Muscle layer of duodenum (tissue), 2 donors: Measurements from ENCODE around the gene RPL37A.

ENCODE experiments used
- H3K27ac ChIP-seq: one replicate; pipeline ENCODE4 v1.7.0; 2013; ENCODE audit warnings: mild to moderate bottlenecking, low read length
- H3K27me3 ChIP-seq: one replicate; pipeline ENCODE4 v1.7.0; 2013; ENCODE audit warnings: low read depth, mild to moderate bottlenecking, control low read depth, low read length
- H3K36me3 ChIP-seq, 2 donors: one replicate each; pipeline ENCODE4 v1.7.0; 2013; ENCODE audit warnings: low read length in 2 of 2, control low read depth in 1 of 2, mild to moderate bottlenecking in 1 of 2; ENCODE audit not compliant: insufficient read depth in 2 of 2, control insufficient read depth in 1 of 2
- H3K4me1 ChIP-seq, 2 donors: one replicate each; pipeline ENCODE4 v1.7.0; 2013; ENCODE audit warnings: low read length in 2 of 2, mild to moderate bottlenecking in 2 of 2, control low read depth in 1 of 2, moderate library complexity in 1 of 2; ENCODE audit not compliant: insufficient read depth in 2 of 2, control insufficient read depth in 1 of 2
- H3K4me3 ChIP-seq, 2 donors: one replicate each; pipeline ENCODE4 v1.7.0; 2013; ENCODE audit warnings: low read length in 2 of 2, low read depth in 1 of 2, mild to moderate bottlenecking in 1 of 2
- H3K9me3 ChIP-seq, 2 donors: one replicate each; pipeline ENCODE4 v1.7.0; 2013; ENCODE audit warnings: low read length in 2 of 2, control low read depth in 1 of 2, mild to moderate bottlenecking in 1 of 2; ENCODE audit not compliant: control insufficient read depth in 1 of 2
- donor health status: healthy.

RPL37A gene

DNA sequence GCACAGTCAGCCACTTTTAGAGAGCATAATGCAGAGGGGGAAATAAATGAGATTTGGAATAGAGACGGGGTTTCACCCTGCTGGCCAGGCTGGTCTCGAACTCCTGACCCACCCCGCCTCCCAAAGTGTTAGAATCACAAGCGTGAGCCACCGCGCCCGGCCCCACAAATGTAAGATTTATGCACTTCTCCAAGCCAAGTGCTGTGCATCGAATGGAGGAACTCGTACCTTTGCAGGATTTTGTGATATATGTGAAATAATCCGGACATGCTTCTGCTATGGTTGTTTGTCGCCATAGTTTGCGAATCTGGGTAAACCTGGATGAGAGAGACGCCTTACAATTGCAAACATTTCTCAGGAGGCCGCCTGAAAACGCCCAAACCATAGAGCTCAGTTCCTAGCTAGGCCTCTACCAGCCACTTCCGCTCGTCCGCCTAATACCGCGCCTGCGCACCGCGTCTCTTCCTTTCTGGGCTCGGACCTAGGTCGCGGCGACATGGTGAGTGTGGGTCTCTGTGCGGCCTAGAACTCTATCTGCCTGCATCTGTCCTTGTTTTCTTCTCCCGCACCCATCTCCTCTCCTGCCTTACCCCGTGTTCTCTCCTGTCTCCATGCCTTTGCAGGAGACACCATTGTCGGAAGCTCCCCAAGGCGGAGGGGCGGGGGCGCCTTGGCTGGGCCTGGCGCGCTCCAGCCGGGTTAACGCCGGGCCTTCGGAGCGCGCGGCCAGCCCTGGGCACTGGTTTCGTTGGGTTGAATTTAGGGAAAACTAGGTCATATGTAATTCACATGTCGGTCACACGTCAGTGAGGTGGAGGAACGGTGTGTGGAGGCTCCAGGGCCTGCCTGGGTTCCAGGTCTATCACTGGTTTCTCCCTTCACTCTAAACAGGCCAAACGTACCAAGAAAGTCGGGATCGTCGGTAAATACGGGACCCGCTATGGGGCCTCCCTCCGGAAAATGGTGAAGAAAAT, at the start of gene RPL37A:
Gene RPL37A (plus strand): TSS at position 466 of the 974 bp plus-strand sequence. CDS start 31 bp downstream, at position 497.
- Histone ChIP-seq H3K27ac (peak within 1 kb of the TSS; percentile 95), H3K9me3 (no peaks in the 10 kb centered on the region), H3K27me3 (no peaks in the 10 kb centered on the region), H3K4me1 (peaks cover 11 to 28% of the 10 kb centered on the region in 2 donors), H3K36me3 (peaks cover 36 to 41% of the 10 kb centered on the region in 2 donors), H3K4me3 (peak within 1 kb of the TSS; percentile 91 to 93)

DNA sequence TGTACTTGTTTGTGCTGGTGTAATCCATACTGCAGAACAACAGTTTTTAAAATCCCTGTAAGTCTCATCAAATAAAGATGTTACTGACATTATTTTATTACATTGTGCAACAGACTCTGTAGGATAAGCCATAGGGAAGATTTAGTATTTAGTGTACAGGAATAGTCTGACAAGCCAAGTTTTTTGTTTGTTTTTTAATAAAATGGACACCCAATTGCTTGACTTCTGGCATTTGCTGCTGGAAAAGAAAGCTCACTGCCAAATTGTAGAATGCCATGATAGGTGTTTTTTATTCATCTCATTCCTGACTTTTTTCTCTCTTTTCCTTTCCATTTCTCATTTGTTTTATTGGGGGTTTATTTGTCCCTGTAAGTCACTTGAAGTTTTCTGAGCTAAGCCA, 48.3 kb upstream of the RPL37A start:
- H3K4me3 ChIP-seq: no peak overlapping the region
- H3K36me3 ChIP-seq: peaks cover 65 to 82% of the 10 kb centered on the region in 2 donors
- H3K27ac ChIP-seq: no peak overlapping the region
- H3K27me3 ChIP-seq: no peaks in the 10 kb centered on the region
- no peaks in the 10 kb centered on the region for H3K9me3 ChIP-seq
- no peaks in the 10 kb centered on the region for H3K4me1 ChIP-seq

DNA sequence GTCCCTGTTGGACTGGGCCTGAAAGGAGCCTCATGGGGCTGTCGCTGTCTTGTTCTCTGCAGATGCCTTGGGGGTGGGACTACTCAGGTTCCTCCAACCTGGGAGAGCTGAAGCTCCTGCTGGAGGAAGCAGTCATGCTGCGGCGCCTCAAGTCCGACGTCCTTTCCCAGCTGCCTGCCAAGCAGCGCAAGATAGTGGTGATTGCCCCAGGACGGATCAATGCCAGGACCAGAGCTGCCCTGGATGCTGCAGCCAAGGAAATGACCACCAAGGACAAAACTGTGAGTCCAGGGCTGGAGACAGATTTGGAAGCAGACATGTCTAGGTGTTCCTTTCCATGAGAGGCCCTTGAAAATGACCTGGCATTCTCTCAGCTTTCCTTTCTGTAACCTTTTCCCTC, 47.9 kb upstream of the RPL37A start:
- Histone ChIP-seq H3K36me3 (peaks cover 64 to 84% of the 10 kb centered on the region in 2 donors), H3K4me3 (no peak overlapping the region), H3K27me3 (no peaks in the 10 kb centered on the region), H3K27ac (no peak overlapping the region), H3K9me3 (no peaks in the 10 kb centered on the region), H3K4me1 (no peaks in the 10 kb centered on the region)

DNA sequence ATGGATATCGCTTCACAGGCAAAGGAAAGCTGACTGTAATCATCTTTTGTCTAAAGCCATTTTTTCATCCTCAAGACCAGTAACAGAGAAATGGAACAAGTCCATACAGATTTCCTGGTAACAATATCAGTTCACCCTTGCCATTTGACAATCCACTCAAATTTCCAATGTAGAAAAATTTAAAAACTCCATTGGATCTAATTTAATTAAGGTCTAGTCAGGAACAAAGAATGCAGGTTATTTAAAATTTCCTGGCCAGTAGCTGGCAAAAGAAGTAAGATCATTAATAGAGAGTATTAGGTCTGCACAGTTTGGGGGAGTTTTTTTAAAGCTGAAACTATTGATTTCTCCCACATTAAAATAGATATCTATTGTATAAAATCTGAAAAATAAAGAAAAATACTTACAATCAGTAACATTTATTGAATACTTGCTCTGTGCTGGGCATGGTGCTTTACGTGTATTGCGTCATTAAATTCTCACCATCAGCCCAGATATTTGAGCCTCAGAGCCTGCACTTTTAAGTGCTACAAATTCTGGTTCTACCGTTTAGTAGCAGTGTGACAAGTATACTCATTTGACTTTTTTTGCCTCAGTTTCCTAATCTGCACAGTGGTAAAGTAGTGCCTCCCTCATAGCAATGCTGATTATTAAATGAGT, 44.6 kb upstream of the RPL37A start:
- no peaks in the 10 kb centered on the region for H3K4me1 ChIP-seq
- H3K36me3 ChIP-seq: peaks cover 45 to 56% of the 10 kb centered on the region in 2 donors
- no peak overlapping the region for H3K27ac ChIP-seq
- no peaks in the 10 kb centered on the region for H3K27me3 ChIP-seq
- no peak overlapping the region for H3K4me3 ChIP-seq
- H3K9me3 ChIP-seq: no peaks in the 10 kb centered on the region

DNA sequence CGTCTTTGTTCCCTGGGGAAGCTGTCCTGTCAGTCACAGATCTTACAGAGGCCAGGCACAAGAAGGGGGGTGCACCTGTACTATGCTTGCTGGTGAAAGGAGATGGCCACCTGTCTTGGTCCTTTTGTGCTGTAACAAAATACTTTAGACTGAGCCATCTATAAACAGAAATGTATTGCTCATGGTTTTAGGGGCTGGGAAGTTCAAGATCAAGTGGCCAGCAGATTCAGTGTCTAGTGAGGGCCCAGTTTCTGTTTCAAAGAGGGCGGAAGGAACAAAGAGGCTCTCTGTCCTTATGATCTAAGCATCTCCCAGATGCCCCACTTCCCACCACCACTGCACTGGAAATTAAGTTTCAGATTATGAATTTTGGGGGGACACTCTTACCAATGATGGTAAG, 35.5 kb upstream of the RPL37A start:
- H3K27me3 ChIP-seq: no peaks in the 10 kb centered on the region
- H3K27ac ChIP-seq: no peak overlapping the region
- no peaks in the 10 kb centered on the region for H3K9me3 ChIP-seq
- H3K36me3 ChIP-seq: peaks cover 10 to 36% of the 10 kb centered on the region in 2 donors
- no peak overlapping the region for H3K4me3 ChIP-seq
- H3K4me1 ChIP-seq: no peaks in the 10 kb centered on the region

DNA sequence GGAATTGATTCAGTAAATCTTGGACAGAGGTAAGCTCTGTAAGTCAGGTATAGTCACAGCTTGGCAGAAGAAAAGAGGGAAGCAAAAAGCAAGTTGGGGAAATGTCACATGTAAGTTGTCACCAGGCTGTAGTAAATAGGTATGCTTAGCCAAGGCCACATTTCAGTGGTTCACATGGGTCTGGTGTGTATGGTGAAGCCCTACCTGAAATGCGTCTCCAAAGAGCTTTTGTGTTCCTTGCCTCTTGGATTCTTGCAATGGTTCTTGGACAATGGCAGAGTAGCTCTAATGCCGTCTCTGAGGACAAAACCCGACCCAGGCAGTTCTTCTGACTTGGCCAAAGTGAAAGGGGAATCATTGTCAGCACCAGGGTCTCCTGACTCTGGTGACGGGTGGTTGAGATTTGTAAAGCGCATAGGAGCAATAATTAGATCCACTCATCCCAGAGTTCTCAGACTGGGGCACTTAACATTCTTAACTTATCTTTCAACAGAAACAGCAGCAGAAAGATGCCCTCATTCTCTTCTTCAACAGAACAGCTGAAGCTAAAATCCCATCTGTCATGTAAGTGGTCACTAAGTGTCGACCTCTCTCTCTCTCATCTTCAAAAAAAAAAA, 34.4 kb upstream of the RPL37A start:
- Histone ChIP-seq H3K36me3 (peaks cover 11 to 40% of the 10 kb centered on the region in 2 donors), H3K27me3 (no peaks in the 10 kb centered on the region), H3K27ac (no peak overlapping the region), H3K9me3 (no peaks in the 10 kb centered on the region), H3K4me1 (no peaks in the 10 kb centered on the region), H3K4me3 (no peak overlapping the region)

DNA sequence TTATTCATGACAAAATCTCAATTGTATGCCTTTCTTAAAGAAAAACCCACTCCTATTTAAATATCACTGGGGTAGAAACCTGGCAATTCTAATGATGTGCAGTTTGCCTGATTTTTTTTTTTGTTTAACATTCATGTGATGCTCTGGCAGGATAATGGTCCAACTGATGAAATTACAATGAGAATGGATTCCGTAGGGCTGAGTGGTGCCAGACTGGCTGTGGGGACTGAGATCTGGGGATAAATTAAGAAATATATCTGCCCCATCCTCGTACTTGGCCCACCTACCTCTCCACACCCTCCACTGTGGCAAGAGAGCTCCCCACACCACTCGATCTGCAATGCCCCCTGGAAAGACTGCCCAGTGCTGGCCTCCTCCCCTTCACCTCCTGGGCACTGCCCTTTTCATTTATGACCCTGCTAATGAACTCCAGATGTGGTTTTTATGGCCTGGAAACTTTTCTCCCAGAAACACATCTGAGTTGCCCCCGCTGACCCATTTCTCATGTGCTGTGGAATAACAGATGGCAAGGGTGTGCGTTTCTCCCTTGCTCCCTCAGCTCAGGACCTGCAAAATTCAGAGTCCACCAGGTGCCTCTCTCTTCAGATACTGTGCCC, 33.0 kb upstream of the RPL37A start:
- Histone ChIP-seq H3K9me3 (no peaks in the 10 kb centered on the region), H3K36me3 (peaks cover 11 to 50% of the 10 kb centered on the region in 2 donors), H3K4me1 (no peaks in the 10 kb centered on the region)

DNA sequence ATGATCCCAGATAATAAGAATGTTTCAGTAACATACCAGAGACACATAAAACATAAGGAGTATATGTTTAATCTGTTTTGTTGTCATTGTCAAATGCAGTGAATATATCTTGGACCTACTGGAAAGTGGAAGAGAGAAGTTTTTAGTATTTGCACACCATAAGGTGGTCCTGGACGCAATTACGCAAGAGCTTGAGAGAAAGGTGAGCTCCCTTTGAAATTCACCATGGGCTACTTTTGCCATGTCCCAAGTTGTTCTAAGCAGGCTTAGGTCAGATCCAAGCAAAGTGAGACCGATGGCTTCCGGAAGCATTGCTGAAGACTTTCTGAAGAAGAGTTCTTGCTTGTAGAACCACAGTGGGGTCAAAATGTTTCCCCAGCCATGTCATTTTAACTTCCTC, 30.8 kb upstream of the RPL37A start:
- Histone ChIP-seq H3K36me3 (peaks cover 10 to 52% of the 10 kb centered on the region in 2 donors), H3K27ac (no peak overlapping the region), H3K4me1 (no peaks in the 10 kb centered on the region), H3K9me3 (no peaks in the 10 kb centered on the region), H3K4me3 (no peak overlapping the region), H3K27me3 (no peaks in the 10 kb centered on the region)

More for the DNA sequence above, 33.0 kb upstream of the RPL37A start:
- Histone ChIP-seq H3K27ac (no peak overlapping the region), H3K27me3 (no peaks in the 10 kb centered on the region), H3K4me3 (no peak overlapping the region)

DNA sequence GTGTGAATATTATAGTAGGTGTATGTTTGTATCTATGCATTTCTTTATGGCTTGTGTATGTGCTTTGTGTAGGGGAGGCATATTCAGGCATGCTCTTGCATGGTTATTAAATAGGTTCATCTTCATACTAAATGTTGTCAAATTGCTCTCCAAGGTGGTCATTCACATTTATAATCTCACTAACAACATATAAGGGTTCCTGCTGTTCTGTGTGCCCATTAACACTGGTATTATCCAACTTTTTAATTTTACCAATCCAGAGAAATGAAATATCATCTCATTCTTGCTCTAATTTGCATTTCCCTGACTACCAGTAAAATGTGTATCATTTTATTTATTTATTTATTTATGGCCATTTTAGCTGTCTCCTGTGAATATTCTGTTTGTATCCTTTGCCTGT, 29.0 kb upstream of the RPL37A start:
- Histone ChIP-seq H3K4me1 (no peaks in the 10 kb centered on the region), H3K4me3 (no peak overlapping the region), H3K27me3 (no peaks in the 10 kb centered on the region), H3K36me3 (peaks cover 10 to 42% of the 10 kb centered on the region in 2 donors), H3K9me3 (no peaks in the 10 kb centered on the region), H3K27ac (no peak overlapping the region)

DNA sequence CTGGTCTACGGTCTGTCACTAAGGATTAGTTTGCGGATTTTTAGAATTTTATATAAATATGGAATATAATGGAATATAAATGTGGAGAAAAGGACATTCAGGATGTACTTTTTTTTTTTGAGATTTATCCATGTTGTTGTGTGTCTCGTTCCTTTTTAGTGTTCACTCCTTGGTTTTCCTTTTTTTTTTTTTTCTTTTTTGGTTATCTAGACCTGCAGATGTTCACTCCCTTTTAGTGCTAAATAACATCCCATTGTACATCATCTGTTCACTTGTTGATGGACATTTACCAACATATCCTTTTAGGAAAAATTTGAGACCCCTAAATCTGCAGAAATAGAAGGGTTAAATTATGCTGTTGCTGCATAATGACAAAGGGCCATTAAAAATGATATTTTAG, 25.5 kb upstream of the RPL37A start:
- Histone ChIP-seq H3K9me3 (no peaks in the 10 kb centered on the region), H3K27me3 (no peaks in the 10 kb centered on the region), H3K4me3 (no peak overlapping the region), H3K27ac (no peak overlapping the region), H3K4me1 (no peaks in the 10 kb centered on the region), H3K36me3 (peaks cover 14 to 54% of the 10 kb centered on the region in 2 donors)
